GM15510 (cell line): ENCODE measurements around the gene COX5B.
A peak's percentile ranks its signal among the peaks of the same experiment; 100 is the strongest.

Source experiments
- POLR2A ChIP-seq: IDR thresholded peaks from 3 replicates; pipeline ENCODE4 v1.6.1; 2011; ENCODE audit warnings: borderline replicate concordance; ENCODE audit not compliant: insufficient read length; ENCODE audit errors: extremely low read depth

Gene COX5B, protein sequence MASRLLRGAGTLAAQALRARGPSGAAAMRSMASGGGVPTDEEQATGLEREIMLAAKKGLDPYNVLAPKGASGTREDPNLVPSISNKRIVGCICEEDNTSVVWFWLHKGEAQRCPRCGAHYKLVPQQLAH

DNA sequence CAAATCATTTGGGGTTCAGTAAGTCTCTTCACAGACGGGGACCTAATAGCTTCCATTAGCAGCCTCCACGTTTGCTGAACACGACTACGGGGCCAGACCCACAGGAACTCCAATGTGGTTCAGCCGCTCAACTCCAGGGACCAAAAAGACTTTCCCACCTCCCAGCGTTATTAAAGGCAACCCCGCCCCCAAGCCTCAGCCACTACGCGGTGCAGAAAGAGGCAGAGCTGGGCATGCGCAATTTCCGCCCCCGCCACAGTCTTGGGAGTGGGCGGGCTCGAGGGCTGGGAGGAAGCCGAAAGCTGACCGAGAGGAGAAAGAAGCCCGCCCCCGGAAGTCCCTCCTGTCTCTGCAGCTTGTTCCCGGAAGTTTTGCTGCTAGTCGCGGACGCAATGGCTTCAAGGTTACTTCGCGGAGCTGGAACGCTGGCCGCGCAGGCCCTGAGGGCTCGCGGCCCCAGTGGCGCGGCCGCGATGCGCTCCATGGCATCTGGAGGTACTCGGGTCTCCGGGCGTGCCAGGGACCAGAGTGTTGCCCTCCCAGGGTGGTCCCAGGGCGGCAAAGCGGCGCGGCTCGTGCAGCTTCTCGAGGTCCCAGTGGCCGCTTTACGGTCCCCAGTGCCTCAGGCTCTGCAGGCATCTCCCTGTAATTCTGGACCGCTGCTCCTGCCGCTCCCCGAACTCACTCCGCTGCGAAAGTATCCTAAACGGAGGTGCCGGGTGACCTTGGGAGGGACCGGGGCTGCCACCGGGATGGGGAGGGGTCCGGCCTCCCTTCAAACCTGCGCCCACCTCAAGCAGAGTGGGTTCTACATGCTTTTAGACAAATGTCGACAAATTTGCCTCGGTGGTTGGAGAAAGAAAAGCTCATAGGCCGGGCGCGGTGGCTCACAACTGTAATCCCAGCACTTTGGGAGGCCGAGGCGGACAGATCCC is at the start of gene COX5B:
COX5B (plus strand) TSS at position 368 of the 935 bp plus-strand sequence; CDS start at position 393, 25 bp downstream.
- TF ChIP-seq POLR2A: peak; percentile 95

DNA sequence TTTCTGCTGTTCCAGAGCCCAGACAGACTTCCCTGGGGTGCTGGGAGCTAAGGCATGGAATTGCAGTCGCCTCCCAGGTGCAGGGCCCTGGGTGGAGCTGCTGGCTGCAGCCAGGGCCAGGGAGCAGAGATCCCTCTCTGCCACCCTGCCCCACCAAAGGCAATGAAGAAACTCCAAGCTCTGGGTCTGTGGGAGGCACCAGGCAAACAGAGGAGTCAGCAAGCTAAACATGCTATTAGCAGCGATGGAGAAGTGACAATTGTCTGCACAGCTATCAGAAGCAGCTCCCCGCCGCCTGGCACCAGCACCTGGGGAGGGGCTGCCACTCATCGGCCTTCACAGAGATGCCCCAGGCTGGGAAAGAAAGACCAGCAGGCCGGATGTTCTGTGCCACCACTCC is 28.0 kb upstream of the COX5B start:
- TF ChIP-seq POLR2A: no peak

DNA sequence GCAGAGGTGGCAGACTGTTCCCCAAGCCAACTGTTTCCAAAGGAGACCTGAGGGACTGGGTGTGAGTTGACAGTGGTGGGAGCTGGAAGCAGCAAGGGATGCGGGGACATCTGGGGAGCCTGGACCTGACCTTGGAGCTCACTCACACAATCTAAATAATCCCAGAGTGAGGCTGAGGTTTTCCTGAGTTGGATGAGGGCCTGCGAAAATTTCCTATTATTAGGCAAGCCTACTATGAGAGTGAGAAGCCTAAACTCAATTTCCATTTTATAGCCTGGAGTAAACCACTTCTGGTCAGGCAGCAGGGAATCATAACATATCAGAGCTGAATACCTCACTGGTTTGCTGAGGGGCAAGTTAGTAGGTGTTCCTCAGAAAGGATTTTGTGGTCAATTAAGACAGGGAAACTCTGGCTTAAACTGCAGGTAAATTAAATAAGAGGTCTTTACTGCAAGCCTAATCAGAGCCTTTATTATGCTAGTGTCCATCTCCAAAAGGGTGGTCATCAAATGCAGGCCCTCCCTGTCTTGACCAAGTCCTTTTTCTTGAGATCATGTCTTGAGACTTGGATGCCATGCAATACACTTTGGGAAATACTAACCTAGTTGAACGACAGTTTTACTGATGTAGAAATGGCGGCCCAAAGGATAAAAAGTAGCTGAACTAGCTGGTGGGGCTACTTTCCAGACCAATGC is 1.7 kb upstream of the COX5B start:
- TF ChIP-seq POLR2A: no peak

DNA sequence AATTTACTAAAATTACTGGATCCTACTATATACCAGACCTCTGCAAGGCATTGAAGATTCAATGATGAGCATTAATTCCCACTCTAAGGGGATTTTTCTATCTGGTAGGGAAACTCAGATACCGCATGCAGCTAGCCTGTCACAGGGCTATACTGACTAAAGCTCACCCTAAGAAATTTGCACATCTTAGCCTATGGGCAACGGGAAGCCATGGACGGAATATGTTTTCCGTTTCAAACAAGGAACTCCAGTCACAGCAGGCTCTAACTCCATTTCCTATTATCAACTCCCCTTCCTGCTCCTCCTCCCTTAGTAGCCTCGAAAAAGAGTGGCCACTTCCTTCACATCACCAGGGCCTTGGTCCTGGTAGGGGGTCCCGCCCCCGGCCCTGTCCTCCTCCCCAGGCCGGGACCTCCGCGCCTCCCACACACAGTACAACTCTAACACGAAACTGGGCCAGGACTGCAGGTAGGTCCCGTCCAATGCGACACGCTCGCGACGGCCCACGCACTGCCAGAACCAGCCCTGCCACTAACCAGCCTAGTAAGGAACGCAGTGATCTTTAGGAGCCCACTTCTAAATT is 659 bp upstream of the COX5B start:
- TF ChIP-seq POLR2A: no peak

DNA sequence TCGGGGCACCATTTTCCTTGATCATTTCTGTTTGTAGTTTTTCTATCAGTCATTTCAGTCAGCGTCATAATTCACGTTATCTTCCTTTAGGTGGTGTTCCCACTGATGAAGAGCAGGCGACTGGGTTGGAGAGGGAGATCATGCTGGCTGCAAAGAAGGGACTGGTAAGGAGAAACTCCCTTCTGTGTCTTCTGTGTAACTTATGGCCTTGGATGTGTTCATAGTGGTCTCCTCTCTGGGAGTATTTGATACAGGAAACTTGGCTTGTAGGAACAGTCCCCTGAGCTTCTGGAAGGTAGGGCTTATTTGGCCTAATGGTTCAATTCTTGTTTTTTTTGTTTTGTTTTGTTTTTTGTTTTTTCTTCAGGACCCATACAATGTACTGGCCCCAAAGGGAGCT is 1.1 kb downstream of the COX5B start:
- no peak for TF ChIP-seq POLR2A

DNA sequence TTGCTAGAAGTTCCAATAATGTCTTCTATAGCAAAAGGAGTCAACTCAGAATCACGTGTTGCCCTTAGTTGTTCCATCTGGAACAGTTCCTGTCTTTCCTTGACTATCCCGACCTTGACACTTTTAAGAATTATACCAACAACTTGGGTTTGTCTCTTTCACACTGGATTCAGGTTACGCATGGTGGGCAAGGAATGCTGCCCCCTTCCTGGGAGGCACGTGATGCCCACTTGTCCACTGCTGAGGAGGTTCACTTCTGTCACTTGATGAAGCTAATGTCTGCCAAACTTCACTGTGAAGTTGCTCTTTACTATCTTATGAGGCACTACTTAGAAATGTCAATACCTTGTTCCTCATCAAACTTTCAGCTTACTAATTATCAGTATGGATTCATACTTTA is 5.3 kb downstream of the COX5B start:
- TF ChIP-seq POLR2A: no peak

DNA sequence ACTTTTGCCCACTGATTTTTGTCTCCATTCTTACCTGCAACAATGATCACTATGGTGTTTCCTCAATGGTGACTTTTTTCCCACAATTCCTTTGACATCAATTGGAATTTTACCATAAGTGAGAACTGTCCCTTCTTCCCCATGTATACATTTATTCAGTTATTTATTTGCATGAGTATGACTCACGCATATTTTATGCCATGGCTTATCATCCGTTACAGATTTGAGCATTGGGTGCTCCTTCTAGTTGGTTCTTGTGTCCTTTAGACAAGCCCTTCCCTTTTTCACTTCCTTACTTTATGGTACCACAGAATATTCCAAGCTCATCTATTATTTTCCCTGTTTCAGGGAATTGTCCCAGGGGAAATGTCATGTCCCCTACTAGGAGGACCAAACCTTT is 7.6 kb downstream of the COX5B start:
- TF ChIP-seq POLR2A: no peak

DNA sequence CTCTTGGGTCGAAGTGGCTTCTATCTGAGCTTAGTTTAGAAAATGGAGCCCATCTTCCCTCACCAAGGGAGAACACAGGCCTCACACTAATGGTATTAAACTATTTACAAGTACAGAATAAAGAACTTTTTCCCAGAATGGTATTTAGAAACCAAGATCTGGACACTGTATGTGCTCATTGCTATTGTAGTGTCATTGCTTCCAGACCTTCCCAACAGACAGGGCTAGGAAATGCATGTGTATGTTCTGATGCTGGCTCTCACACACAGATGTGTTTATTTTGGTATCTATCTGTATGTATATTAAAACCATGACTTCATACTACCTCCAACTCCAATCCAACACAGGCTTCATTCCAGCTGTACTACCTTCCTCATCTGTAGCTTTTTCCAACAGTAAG is 8.0 kb downstream of the COX5B start:
- no peak for TF ChIP-seq POLR2A

DNA sequence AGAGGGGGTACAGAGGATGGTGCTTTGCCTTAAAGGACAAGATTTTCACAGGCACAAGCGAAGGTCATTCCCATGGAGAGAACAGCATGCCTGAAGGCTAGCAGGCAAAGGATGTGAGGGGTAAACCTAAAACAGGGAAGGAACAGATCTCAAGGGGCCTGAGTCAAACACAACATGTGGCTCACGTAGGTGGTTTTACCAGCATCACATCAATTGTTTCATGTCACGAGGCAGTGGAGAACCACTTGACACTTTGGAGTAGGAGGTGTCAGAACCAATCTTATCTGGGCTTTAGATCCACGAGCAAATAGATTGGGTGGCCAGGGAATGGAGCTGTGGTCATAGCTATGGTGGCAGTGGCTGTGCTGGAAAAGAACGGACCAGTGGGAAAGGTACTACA is 8.4 kb downstream of the COX5B start:
- TF ChIP-seq POLR2A: peak; percentile 1

DNA sequence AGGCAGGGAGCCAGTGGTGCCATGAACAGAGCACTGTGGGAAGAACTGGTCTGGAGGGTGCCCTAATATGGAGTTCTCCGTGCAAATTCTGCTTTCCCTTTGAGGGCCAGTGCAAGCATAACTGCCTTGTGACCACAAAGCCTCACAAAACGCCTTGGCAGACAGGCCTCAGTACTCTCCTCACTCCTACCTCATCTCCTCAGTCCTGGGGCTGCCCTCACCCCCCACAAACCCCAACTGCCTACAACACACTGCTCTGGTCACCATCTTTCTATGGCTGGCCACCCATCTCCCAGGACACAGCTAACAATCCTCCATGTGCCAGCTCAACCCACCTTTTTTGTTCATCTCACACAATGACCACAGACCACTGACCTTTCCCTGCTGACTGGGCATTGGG is 8.9 kb downstream of the COX5B start:
- no peak for TF ChIP-seq POLR2A

DNA sequence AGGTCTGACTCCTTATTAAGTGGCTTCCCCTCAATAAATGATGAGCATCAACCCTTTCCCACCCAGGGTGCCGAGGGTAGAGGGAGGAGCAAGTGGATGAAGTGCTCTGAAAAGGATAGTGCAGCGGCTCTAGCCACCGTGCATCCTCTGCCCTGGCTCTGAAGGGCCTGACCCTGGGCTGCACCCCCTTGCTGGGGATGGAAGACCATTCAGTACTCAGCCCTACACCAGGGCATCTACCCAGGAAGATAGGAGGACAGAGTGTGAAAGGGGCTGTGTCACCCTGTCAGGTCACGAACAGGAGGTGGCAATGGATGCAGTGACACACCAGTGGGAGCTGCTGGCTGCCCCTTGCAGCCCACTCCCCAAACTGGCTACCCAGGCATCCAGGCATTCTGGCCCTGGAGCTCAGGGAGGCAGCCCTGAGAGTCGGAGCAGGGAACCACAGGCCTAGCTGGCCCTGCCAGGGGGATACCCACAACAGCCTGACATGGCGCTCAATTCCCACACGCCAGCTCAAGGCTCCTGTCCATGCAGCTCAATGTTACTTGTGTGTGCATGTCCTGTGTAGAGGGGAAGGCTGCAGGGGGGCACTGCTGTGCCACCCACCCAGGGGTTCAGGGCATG is 10.4 kb downstream of the COX5B start:
- no peak for TF ChIP-seq POLR2A

DNA sequence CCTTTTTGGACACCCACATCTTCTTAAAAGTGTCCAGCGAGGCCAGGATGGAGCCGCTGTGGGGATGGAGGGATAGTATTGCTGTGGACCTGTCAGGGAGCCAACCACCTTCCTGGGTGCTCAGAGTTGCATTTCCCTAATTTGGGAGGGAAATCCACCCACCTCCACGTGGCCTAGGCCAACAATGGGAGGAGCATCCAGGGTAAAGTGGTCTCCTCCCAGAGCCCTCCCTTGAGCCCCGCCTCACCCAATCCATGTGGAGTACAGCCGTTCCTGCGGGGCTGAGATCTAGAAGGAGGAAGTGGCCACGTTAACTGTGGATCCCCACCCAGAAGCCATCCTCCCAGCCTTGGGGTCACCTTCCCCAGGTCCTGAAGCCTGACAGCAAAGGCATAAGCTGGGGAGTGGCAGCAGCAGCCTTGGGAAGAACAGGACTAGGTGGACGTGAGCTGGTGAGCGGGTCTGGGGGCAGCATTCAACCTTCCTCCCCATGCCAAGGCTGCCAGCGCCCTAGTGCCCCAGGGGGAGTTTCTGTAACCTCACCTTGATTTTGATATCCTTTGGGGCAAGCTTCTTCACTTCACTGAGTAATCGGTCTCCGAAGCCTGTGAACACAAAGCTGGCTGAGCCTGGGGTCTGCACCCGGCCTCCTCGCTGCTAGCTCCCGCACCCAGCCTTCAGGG is 11.2 kb downstream of the COX5B start:
- TF ChIP-seq POLR2A: no peak

DNA sequence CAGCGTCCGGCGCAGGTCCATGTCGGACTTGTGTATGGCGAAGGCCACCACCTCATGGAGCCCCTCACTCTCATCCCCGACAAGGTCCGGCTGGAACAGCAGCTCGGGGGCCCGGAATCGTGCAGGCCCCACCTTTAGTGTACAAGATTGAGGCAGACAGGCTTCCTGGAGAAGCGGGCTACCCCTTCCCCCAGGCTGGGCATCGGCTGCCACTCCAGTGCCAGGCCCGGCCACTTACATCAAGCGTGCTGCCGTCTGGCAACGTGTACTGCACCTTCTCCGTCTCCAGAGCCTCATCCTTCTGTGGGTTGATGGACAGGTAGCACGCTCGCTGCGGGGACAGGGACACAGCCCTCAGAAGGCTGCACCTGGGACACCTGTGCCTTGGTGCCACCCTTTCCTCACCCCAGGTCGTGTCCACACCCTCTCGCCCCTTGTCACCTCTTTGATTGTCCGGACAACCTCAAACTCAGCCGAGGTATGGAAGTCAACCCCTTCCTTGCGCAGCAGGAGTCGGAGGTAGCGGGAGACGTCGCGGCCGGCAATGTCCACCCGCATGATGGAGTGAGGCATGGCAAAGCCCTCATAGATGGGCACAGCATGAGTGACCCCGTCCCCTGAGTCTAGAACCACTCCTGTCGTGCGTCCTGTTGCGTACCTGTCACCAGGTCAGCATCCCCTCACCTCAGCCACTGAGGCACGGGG is 12.3 kb downstream of the COX5B start:
- no peak for TF ChIP-seq POLR2A

DNA sequence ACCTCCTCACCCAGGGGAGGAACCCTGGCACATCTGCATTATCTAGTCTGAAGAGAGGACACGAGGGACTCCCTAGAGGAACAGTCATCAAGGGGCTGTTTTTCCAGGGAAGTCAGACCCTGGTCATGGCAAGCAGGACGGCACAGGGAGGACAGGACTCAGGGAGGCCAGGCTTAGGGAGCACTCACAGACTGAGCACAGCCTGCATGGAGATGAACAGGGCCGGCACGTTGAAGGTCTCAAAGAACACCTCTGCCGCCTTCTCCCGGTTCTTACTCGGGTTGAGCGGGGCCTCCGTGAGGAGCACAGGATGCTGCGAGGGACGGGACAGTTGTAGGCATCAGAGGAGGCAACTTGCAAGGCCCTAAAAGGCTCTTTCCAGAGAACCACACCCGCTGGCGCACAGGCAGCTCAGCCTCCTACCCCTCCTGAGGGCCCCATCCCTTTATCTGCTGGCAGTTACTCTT is 12.9 kb downstream of the COX5B start:
- no peak for TF ChIP-seq POLR2A

DNA sequence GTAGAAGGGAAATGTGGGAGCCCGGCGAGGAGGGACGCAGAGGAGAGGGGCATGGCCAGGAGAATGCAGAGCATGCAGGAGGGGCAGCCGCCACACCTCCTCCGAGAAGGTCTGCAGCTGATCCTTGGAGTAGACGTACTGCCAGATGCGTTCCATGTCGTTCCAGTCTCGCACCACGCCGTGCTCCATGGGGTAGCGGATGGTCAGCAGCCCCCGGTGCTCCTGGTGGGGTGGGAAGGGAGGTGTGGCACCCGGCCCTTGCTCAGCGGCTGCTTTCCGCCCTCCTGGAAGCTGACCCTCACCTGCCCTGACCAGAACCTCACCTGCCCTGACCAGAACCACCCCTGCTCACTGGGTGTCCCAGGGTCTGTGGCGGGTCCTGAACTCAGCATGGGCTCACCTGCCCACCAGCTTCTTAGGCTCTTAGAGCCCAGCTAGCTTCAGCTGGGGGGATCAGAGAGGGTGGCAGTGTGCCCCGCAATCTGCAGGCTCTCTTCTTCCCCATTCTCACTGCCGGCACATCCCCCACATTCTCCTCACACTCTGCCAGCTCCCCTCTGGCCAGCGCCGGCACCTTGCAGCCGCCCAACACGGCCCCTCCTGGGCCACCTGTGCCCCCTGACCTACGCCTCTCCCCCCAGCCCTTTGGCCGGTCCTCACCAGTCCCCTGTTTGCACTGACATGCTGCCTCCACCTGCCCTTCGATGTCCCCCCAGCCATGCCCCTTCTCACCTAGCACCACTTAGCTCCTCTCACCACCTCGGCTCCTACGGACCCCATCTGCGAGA is 13.6 kb downstream of the COX5B start:
- no peak for TF ChIP-seq POLR2A
